AG04450 (cell line): Measurements from ENCODE around the gene ANKRD55. TPM values are rescaled to one million over a fixed set of nuclear protein-coding genes. Genes with fewer than 3 reads are reported as not detected.

ENCODE experiments used
- CTCF ChIA-PET: fragments of 300-600, 350-600 bp; formaldehyde crosslinking; extraction: SDS; loops from one replicate; lab custom pipeline; 2022; ENCODE audit warnings: antibody characterized with exemption, inconsistent platforms; lab: Charles Lee
- POLR2A ChIA-PET: fragments of 350-600 bp; formaldehyde crosslinking; extraction: SDS; loops from one replicate; lab custom pipeline; 2021; ENCODE audit warnings: antibody characterized with exemption, inconsistent platforms; lab: Yijun Ruan, JAX
- DNase-seq: peaks from one replicate; pipeline ENCODE4 v3.0.0-alpha.2; 2011; ENCODE audit warnings: low read depth, low spot score
- H3K27ac ChIP-seq: one replicate; pipeline ENCODE4 v1.5.1; 2012; ENCODE audit warnings: low read depth, low read length, control low read depth
- H3K27me3 ChIP-seq: one replicate; pipeline ENCODE4 v1.6.0; 2012; ENCODE audit warnings: low read length; ENCODE audit not compliant: control insufficient read depth, insufficient read depth
- H3K4me3 ChIP-seq: 2 replicates; pipeline ENCODE4 v1.5.1; 2011; ENCODE audit warnings: mild to moderate bottlenecking, low read depth, low read length, control low read depth
- H3K9me3 ChIP-seq: 2 replicates; pipeline ENCODE4 v1.5.1; 2012; ENCODE audit warnings: low read length; ENCODE audit not compliant: control insufficient read depth, insufficient read depth
- polyA plus RNA-seq: library from polyadenylated mRNA; depleted of rRNA; stranded (reverse); fragments of >200 nt; gene quantifications from 2 replicates; pipeline ENCODE4 v1.2.3, GENCODE V29; 2011; rRNA removed
- small RNA-seq: library from RNA; depleted of rRNA; stranded (forward); fragments of <200 nt; gene quantifications from one replicate; pipeline ENCODE3, GENCODE V24; 2012; ENCODE audit warnings: low read depth; ENCODE audit not compliant: insufficient read length
- TF ChIP-seq, protein P1 (sequence below): IDR thresholded peaks from 2 replicates; pipeline ENCODE4 v1.5.1; 2011; ENCODE audit warnings: low read depth, low read length, control low read depth, inconsistent platforms

The ANKRD55 gene
- polyA plus RNA-seq, 1 experiment: not detected

DNA sequence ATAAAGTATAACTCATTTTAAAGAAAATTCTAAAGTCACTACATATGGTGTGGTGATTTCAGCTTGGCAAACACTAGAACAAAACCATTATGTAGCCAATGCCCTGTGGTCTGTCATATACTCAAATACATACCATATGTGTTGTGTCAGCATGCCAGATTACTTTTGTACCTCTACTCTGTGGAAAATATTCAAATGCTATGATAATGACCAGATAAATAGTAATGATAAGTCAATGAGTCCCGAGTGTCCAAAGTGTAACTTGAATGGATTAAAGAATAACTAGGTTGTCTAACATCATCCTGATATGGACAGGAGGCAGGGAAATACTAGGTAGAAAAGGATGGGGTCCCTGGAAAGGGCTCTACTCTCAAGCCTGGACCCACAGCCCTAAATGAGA lies 180.4 kb downstream of the ANKRD55 start:
- ChIA-PET CTCF (no interaction called here), POLR2A (no interaction called here)
- TF ChIP-seq, protein P1, sequence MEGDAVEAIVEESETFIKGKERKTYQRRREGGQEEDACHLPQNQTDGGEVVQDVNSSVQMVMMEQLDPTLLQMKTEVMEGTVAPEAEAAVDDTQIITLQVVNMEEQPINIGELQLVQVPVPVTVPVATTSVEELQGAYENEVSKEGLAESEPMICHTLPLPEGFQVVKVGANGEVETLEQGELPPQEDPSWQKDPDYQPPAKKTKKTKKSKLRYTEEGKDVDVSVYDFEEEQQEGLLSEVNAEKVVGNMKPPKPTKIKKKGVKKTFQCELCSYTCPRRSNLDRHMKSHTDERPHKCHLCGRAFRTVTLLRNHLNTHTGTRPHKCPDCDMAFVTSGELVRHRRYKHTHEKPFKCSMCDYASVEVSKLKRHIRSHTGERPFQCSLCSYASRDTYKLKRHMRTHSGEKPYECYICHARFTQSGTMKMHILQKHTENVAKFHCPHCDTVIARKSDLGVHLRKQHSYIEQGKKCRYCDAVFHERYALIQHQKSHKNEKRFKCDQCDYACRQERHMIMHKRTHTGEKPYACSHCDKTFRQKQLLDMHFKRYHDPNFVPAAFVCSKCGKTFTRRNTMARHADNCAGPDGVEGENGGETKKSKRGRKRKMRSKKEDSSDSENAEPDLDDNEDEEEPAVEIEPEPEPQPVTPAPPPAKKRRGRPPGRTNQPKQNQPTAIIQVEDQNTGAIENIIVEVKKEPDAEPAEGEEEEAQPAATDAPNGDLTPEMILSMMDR: no peak
- no peak overlapping the region for H3K4me3 ChIP-seq
- DNase-seq: no peak
- H3K9me3 ChIP-seq: peaks cover 9% of the 10 kb centered on the region
- no peak overlapping the region for H3K27ac ChIP-seq
- H3K27me3 ChIP-seq: no peaks in the 10 kb centered on the region

GRCh38 chr5:56050551-56051255 lies 182.4 kb downstream of the ANKRD55 start:
- peaks cover 9% of the 10 kb centered on the region for H3K9me3 ChIP-seq
- no peaks in the 10 kb centered on the region for H3K27me3 ChIP-seq
- no peak for DNase-seq
- no peak overlapping the region for H3K27ac ChIP-seq
- no peak overlapping the region for H3K4me3 ChIP-seq
- ChIA-PET POLR2A (no interaction called here), CTCF (no interaction called here)
- TF ChIP-seq, protein P1: no peak

Small RNA genes lying within 50 kb of the gene (small RNA-seq; reads per million reads assigned to genes)
- gene RNA5SP184: not detected
- not detected for gene RNA5SP185
- gene RNU6-299P: not detected

Other genes starting within 250 kb of the ANKRD55 start
- 289 and 448 TPM in 2 replicates for gene IL6ST, start 238.4 kb downstream of the ANKRD55 start, polyA plus RNA-seq